H9 (cell line): Measurements from ENCODE around the gene NDE1. TPM values are rescaled to one million over a fixed set of nuclear protein-coding genes. Genes with fewer than 3 reads are reported as not detected.

ENCODE experiments used
- DNase-seq: peaks from one replicate; pipeline ENCODE4 v3.0.0-alpha.2; 2017
- H2AFZ ChIP-seq: one replicate; pipeline ENCODE4 v1.6.1; 2013; ENCODE audit warnings: mild to moderate bottlenecking, low read length, control low read depth, moderate library complexity
- H2AK5ac ChIP-seq: 2 replicates; pipeline ENCODE4 v1.6.1; 2013; ENCODE audit warnings: low read length, control low read depth, mixed read lengths; ENCODE audit not compliant: insufficient read length
- H2BK120ac ChIP-seq: one replicate; pipeline ENCODE4 v1.6.1; 2013; ENCODE audit warnings: low read depth, mild to moderate bottlenecking, low read length, control low read depth, inconsistent platforms; ENCODE audit not compliant: poor library complexity, severe bottlenecking
- H2BK12ac ChIP-seq: 2 replicates; pipeline ENCODE4 v1.6.1; 2013; ENCODE audit warnings: low read length, control low read depth, mixed read lengths, low read depth; ENCODE audit not compliant: insufficient read length
- H2BK15ac ChIP-seq: 2 replicates; pipeline ENCODE4 v1.6.1; 2013; ENCODE audit warnings: low read depth, low read length, control low read depth
- H2BK20ac ChIP-seq: one replicate; pipeline ENCODE4 v1.6.1; 2013; ENCODE audit warnings: low read depth, mild to moderate bottlenecking, low read length, control low read depth, inconsistent platforms; ENCODE audit not compliant: poor library complexity, severe bottlenecking
- H2BK5ac ChIP-seq: 2 replicates; pipeline ENCODE4 v1.6.1; 2013; ENCODE audit warnings: low read length, control low read depth, mixed read lengths; ENCODE audit not compliant: insufficient read length
- H3K14ac ChIP-seq: 2 replicates; pipeline ENCODE4 v1.6.1; 2013; ENCODE audit warnings: low read length, control low read depth; ENCODE audit not compliant: insufficient read depth
- H3K18ac ChIP-seq: 2 replicates; pipeline ENCODE4 v1.6.1; 2013; ENCODE audit warnings: low read depth, mild to moderate bottlenecking, mixed read lengths, low read length, control low read depth; ENCODE audit not compliant: insufficient read length
- H3K23ac ChIP-seq: 2 replicates; pipeline ENCODE4 v1.6.1; 2013; ENCODE audit warnings: low read length, control low read depth, mixed read lengths, low read depth; ENCODE audit not compliant: insufficient read length
- H3K23me2 ChIP-seq: 2 replicates; pipeline ENCODE4 v1.6.1; 2013; ENCODE audit warnings: low read depth, mild to moderate bottlenecking, mixed read lengths, low read length, control low read depth; ENCODE audit not compliant: insufficient read length, poor library complexity, severe bottlenecking
- H3K27ac ChIP-seq: 2 replicates; pipeline ENCODE4 v1.5.1; 2013; ENCODE audit warnings: low read length, control low read depth, mixed read lengths, low read depth; ENCODE audit not compliant: insufficient read length
- H3K27me3 ChIP-seq: 2 replicates; pipeline ENCODE4 v1.6.1; 2013; ENCODE audit warnings: low read length, control low read depth, inconsistent platforms; ENCODE audit not compliant: insufficient read depth
- H3K4ac ChIP-seq: 2 replicates; pipeline ENCODE4 v1.6.1; 2013; ENCODE audit warnings: low read depth, mild to moderate bottlenecking, control low read depth, inconsistent platforms, low read length, moderate library complexity
- H3K4me1 ChIP-seq: 2 replicates; pipeline ENCODE4 v1.6.1; 2013; ENCODE audit warnings: low read length, control low read depth, inconsistent platforms; ENCODE audit not compliant: insufficient read depth
- H3K4me2 ChIP-seq: 2 replicates; pipeline ENCODE4 v1.6.1; 2013; ENCODE audit warnings: low read length, control low read depth, mixed read lengths; ENCODE audit not compliant: insufficient read length, insufficient read depth
- H3K56ac ChIP-seq: 2 replicates; pipeline ENCODE4 v1.6.1; 2013; ENCODE audit warnings: low read depth, mild to moderate bottlenecking, mixed read lengths, low read length, control low read depth; ENCODE audit not compliant: insufficient read length
- H3K79me1 ChIP-seq: 2 replicates; pipeline ENCODE4 v1.6.1; 2013; ENCODE audit warnings: low read depth, mild to moderate bottlenecking, moderate library complexity, low read length, control low read depth, inconsistent platforms; ENCODE audit not compliant: insufficient read depth, poor library complexity, severe bottlenecking
- H3K79me2 ChIP-seq: 2 replicates; pipeline ENCODE4 v1.6.1; 2013; ENCODE audit warnings: low read length, control low read depth, inconsistent platforms; ENCODE audit not compliant: insufficient read depth
- H3K9ac ChIP-seq: 2 replicates; pipeline ENCODE4 v1.6.1; 2013; ENCODE audit warnings: low read length, control low read depth, mixed read lengths; ENCODE audit not compliant: insufficient read length; ENCODE audit errors: extremely low read depth
- H3K9me3 ChIP-seq: one replicate; pipeline ENCODE4 v1.6.1; 2013; ENCODE audit warnings: low read depth, low read length, inconsistent platforms; ENCODE audit not compliant: control insufficient read depth
- H3T11ph ChIP-seq: one replicate; pipeline ENCODE4 v1.6.1; 2013; ENCODE audit warnings: mild to moderate bottlenecking, low read length, control low read depth, inconsistent platforms
- H4K20me1 ChIP-seq: one replicate; pipeline ENCODE4 v1.6.1; 2013; ENCODE audit not compliant: control insufficient read depth, insufficient read length, insufficient read depth
- H4K5ac ChIP-seq: 2 replicates; pipeline ENCODE4 v1.6.1; 2013; ENCODE audit warnings: low read depth, mild to moderate bottlenecking, mixed read lengths, low read length, control low read depth; ENCODE audit not compliant: insufficient read length
- H4K8ac ChIP-seq: replicated peaks from 2 replicates; pipeline ENCODE4 v1.6.1; 2013; ENCODE audit warnings: low read length, control low read depth, mixed read lengths, low read depth; ENCODE audit not compliant: insufficient read length
- H4K91ac ChIP-seq: 2 replicates; pipeline ENCODE4 v1.6.1; 2013; ENCODE audit warnings: low read depth, mild to moderate bottlenecking, moderate library complexity, mixed read lengths, low read length, control low read depth; ENCODE audit not compliant: insufficient read length
- H3K27ac Mint-ChIP-seq, 3 experiments: 2 replicates in 2 of 3; 3 replicates in 1 of 3; pipeline ENCODE4 v1.8.0; 2020 to 2021; ENCODE audit warnings: mixed read lengths in 3 of 3, mild to moderate bottlenecking in 1 of 3, moderate library complexity in 1 of 3
- H3K27me3 Mint-ChIP-seq: 2 replicates; pipeline ENCODE4 v1.8.0; 2021; ENCODE audit warnings: low read depth, mild to moderate bottlenecking, moderate library complexity, mixed read lengths
- H3K36me3 Mint-ChIP-seq, 3 experiments: 2 replicates in 2 of 3; 3 replicates in 1 of 3; pipeline ENCODE4 v1.8.0; 2020 to 2021; ENCODE audit warnings: low read depth in 3 of 3, mixed read lengths in 3 of 3; ENCODE audit not compliant: insufficient read depth in 1 of 3
- H3K4me1 Mint-ChIP-seq, 2 experiments: 2 replicates each; pipeline ENCODE4 v1.8.0; 2020; ENCODE audit warnings: mixed read lengths in 2 of 2
- H3K4me3 Mint-ChIP-seq, 2 experiments: 2 replicates in 1 of 2; 3 replicates in 1 of 2; pipeline ENCODE4 v1.8.0; 2020 to 2021; ENCODE audit warnings: mild to moderate bottlenecking in 2 of 2, mixed read lengths in 2 of 2, moderate library complexity in 1 of 2
- H3K9me3 Mint-ChIP-seq, 2 experiments: 2 replicates in 1 of 2; 3 replicates in 1 of 2; pipeline ENCODE4 v1.8.0; 2020; ENCODE audit warnings: mild to moderate bottlenecking in 2 of 2, mixed read lengths in 2 of 2, moderate library complexity in 1 of 2
- WGBS: extraction: QIAGEN DNeasy Blood & Tissue Kit; methylation state at CpG from one replicate; pipeline ENCODE4 v1.1.7; 2013; ENCODE audit warnings: missing lambda C conversion rate, low lambda C conversion rate, mixed read lengths; ENCODE audit not compliant: insufficient read length; ENCODE audit errors: extremely low coverage; 5-methylcytosine and 5-hydroxymethylcytosine counted together
- total RNA-seq: library from RNA; stranded (reverse); gene quantifications from 2 replicates; pipeline ENCODE4 v1.2.1, GENCODE V29; 2021
- TF ChIP-seq, protein P1 (sequence below): fragments of 200-600 bp; sonication (generic); conservative IDR thresholded peaks from 3 replicates; pipeline ENCODE4 v1.8.0; 2021; ENCODE audit warnings: antibody characterized with exemption, mild to moderate bottlenecking

NDE1 gene
- total RNA-seq, 1 experiment from 2014 or later: 49.6 TPM

DNA sequence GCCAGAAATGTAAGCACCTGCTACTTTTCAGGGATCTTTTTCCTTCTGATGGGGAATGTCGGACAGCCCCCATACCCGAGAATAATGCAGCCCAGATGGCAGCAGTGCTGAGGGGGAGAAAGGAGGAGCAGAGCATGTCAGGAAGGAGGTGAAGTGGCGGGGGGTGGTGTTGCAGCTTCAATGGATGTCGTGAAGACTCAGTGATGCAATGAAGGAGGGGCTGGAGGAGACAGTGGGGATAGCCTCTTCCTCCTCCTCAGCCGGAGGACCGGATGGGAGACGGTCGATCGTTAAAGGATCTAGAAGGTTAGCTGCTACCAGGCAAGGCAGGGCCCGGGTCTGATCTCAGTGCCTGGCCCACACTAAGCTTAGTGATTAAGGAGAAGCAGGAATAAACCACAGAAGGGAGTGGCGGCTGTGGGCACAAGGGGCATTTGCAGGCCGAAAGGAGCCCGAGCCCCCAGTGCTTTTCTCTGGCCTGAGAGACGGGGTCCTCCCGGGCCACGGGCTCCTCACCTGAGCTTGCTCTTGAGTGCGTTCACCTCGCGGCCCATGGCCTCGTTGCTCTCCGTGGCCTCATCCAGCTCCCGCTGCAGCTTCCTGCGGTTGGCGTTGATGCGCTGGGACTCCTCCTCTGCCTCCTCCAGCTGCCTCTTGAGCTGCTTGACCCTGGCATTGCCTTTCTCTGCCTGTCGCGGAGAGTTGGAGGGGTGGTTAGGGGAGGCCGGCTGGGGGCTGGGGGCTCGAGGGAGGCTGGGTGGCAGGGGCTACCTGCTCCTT lies 64.5 kb downstream of the NDE1 start:
- H3K9me3 Mint-ChIP-seq: no peaks in the 10 kb centered on the region
- no peak overlapping the region for H3K56ac ChIP-seq
- no peak overlapping the region for H2BK120ac ChIP-seq
- no peak overlapping the region for H2BK12ac ChIP-seq
- H2BK20ac ChIP-seq: no peak overlapping the region
- H2BK15ac ChIP-seq: no peak overlapping the region
- no peak overlapping the region for H3K23ac ChIP-seq
- H3K27ac Mint-ChIP-seq: peak overlapping the region; percentile 26 to 41 (median 30); a peak in 4 of 7 replicates
- H2AK5ac ChIP-seq: no peak overlapping the region
- H4K5ac ChIP-seq: no peak overlapping the region
- H4K8ac ChIP-seq: no peak overlapping the region
- no peak overlapping the region for H3K4me3 Mint-ChIP-seq
- no peaks in the 10 kb centered on the region for H3K79me1 ChIP-seq
- H3K23me2 ChIP-seq: no peaks in the 10 kb centered on the region
- H3K9me3 ChIP-seq: no peaks in the 10 kb centered on the region
- no peaks in the 10 kb centered on the region for H4K20me1 ChIP-seq
- TF ChIP-seq, protein P1, sequence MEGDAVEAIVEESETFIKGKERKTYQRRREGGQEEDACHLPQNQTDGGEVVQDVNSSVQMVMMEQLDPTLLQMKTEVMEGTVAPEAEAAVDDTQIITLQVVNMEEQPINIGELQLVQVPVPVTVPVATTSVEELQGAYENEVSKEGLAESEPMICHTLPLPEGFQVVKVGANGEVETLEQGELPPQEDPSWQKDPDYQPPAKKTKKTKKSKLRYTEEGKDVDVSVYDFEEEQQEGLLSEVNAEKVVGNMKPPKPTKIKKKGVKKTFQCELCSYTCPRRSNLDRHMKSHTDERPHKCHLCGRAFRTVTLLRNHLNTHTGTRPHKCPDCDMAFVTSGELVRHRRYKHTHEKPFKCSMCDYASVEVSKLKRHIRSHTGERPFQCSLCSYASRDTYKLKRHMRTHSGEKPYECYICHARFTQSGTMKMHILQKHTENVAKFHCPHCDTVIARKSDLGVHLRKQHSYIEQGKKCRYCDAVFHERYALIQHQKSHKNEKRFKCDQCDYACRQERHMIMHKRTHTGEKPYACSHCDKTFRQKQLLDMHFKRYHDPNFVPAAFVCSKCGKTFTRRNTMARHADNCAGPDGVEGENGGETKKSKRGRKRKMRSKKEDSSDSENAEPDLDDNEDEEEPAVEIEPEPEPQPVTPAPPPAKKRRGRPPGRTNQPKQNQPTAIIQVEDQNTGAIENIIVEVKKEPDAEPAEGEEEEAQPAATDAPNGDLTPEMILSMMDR: no peak
- H3K27me3 ChIP-seq: no peaks in the 10 kb centered on the region
- H3K14ac ChIP-seq: no peak overlapping the region
- H3K27ac ChIP-seq: no peak overlapping the region
- H3K4me1 ChIP-seq: no peaks in the 10 kb centered on the region
- H3K18ac ChIP-seq: no peak overlapping the region
- H3K27me3 Mint-ChIP-seq: no peaks in the 10 kb centered on the region; the same call in none of the 2 replicates
- peaks cover 4 to 8% of the 10 kb centered on the region in 2 experiments for H3K4me1 Mint-ChIP-seq
- no peak overlapping the region for H4K91ac ChIP-seq
- H3K4ac ChIP-seq: no peak overlapping the region
- H3K79me2 ChIP-seq: no peaks in the 10 kb centered on the region
- DNase-seq: no peak
- WGBS: no CpG with 5 or more reads among the region's 29 CpGs
- no peak overlapping the region for H2AFZ ChIP-seq
- no peak overlapping the region for H3T11ph ChIP-seq
- no peak overlapping the region for H3K4me2 ChIP-seq
- H2BK5ac ChIP-seq: no peak overlapping the region
- no peak overlapping the region for H3K9ac ChIP-seq
- H3K36me3 Mint-ChIP-seq: peaks cover 0 to 7% (median 0%) of the 10 kb centered on the region in 3 experiments; a peak in 4 of 7 replicates
